Stimulated activated CD8-positive, alpha-beta memory T cell treated with anti-CD3 and anti-CD28 coated beads, Interleukin-4, amount 100 ng/mL, for 1 hour (primary cell): ENCODE data around the gene SMG6.

Experiments used
- DNase-seq, 2 donors: peaks; one replicate each; pipeline ENCODE4 v3.0.0-alpha.2; 2020; ENCODE audit warnings: low read depth in 2 of 2, low spot score in 1 of 2

SMG6 gene

DNA sequence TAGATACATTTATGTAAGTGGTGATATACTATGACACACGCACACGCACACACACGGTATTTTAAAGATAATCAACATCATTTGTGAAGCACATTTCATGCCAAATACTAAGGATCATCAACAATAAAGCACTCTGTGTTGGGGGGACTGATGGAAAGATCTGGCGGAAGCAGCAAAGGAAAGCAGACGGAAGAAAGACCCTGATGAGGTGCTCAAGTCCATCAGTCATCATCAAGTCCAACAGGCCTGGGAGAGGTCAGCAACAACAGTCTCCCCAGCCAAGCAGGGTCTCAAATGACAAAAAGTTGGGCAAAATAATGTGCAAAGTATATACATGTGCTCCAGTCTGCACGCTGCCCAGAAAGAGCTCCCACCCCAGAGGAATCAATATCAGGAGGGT lies 193.1 kb downstream of the SMG6 start:
- DNase-seq, result no peak

DNA sequence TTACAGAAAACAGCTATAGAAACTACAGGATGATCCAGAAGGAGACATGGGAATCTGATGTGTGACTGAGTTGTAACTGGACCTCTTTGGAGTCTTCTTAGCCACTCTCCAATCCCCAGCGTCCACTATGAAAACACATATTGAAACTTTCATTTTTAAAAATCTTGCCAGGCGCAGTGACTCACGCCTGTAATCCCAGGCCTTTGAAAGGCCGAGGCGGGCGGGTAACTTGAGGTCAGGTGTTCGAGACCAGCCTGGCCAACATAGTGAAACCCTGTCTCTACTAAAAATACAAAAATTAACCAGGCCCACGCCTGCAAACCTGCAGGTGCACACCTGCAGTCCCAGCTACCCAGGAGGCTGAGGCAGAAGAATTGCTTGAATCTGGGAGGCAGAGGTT lies 195.4 kb downstream of the SMG6 start:
- no peak for DNase-seq

DNA sequence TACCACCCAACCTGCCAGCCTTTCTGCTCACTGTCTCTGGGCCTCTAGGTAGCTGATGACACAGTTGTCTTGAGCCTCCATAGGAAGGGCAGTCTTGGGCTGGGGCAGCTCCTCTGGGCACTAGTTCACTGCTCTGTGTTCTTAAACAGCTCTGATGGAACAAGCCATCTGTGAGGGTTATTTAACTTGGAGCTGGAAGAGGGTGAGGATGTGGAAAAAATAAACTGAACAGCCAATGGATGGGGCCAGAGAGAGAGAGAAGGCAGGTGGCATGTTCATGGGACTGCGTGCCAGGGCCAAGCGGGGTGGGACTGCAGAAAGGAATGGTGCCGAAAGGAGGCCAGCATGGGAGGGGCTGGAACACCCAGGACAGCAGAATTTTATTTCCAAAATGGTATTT lies 196.1 kb downstream of the SMG6 start:
- DNase-seq, result no peak

DNA sequence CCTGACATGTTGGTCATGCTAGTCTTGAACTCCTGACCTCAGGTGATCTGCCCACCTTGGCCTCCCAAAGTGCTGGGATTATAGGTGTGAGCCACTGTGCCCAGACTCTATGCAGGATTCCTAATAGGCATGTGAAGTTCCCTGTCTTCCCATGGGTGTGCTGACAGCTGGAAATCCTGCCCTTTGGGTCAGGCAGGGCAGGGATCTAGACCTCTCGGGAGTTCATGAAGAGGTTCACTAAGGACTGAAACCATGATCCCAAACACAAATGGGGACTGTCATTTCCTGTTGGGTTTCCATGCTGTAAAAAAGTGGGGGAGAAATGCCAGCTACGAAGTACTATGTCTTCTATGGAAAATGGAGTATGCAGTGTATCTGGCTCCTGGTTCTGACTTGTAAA lies 196.5 kb downstream of the SMG6 start:
- no peak for DNase-seq

DNA sequence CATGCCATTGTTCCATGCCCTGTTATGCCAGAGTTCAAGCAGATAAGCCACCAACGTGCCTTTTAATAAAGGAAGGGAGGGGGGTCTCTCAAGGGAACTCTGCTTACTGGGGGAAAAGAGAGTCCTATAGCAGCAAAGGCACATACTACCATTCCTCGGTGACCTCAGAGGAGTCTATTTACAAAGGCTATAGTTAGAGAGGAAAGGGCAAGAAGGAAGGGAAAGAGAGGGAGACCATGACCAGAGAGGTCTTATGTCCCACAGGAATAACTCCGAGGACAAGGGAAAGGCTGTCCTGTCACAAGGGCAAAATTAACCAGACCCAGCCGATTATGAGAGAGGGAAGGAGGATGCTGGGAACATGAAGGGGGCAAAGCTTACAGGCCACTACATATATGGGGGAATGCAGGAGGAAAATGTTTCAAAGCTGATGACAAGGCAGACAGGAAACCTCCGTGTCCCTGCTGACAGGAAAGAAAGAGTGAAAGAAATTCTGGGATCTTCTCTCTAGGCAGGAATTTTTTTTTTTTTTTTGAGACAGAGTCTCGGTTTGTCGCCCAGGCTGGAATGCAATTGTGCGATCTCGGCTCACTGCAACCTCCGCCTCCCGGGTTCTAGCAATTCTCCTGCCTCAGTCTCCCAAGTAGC lies 197.2 kb downstream of the SMG6 start:
- no peak for DNase-seq

DNA sequence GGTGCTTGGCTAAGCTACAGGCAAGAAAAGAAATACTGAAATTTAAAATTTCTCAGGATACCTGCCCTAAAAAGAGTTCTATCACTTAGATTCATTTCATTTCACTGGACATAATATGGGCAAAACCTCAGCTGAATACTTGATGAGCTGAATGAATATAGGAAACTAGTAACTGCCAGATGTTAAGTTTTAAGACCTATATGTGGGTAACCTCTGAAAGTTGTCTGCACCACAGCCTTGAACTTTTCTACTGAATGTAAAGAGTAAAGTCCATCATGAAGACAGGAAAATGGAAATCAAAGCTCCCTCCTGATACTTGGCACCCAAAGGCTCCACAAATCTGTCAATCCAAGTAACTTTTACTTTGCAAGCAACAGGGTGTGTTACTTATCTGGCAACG lies 197.9 kb downstream of the SMG6 start:
- no peak for DNase-seq

DNA sequence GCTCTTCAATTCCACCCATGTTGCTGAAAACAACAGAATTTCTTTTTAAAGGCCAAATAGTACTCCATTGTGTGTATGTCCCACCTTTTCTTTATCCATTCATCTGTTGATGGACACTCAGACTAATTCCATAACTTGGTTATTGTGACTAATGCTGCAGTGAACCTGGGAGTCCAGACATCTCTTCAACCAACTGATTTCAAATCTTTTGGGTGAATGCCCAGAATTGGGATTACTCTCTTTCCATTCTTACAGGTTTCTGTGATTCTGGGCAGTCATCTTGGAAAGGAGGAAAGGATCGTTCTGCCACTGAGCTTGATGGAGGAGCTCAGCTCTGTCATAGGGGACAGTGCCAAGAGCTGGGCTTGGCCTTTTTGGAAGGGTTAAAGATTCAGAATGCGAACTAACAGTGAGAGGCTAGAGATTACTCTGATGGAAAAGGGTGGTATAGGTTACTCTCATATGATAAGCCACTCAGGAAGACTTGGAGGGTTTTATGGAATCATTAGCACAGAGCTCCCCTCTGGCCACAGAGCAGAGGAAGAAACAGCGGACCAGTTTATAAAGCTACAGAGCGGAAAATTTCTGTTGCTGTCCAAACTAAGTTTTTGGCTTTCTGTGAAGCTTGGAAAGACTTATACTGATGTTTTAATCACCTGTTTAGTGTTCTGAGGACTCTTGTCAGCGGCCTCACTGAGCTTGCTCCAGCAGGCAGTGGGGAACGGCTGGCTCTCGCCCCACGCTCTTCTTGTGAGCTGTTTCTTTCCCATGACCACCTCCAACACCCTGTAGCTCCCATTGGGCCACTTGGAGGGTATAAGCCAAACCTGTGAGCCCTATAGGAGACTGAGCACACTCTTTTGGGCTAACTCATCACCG lies 200.4 kb downstream of the SMG6 start:
- no peak for DNase-seq

DNA sequence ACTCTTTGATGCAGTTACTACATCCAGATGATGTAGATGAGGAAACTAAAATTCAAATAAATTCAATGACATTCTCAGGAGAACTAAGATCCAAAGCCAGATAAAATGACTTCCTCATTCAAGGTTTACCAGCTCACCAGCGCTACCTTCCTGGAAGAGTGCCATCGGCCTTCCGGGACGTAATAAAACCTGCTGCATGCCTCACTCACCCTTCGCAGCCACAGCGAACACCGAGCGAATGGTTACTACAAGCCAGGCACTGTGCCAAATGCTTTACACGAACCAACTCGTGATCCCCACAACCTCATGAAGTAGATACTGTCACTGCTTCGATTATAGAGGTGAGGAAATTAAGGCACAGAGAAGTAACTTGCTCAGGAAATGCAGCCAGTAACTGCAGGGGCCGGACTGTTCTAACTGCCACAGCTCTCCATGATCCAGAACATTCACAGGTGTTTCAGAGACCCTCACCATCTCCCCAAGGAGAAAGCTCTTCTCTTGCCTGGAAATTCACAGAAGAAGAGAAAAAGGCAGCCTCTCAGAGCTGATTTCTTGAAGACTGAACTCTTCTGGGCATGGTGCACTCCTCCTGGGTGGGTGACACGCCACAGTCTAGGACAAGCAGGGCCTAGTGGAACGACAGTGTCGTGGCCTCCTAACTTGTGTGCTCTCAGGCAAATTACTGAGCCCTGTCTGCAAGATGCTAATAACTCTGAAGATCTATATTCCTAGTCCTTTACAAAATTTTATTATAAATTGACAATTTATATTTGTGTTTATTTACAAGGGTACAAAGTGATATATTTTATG lies 201.9 kb downstream of the SMG6 start:
- DNase-seq, result no peak

DNA sequence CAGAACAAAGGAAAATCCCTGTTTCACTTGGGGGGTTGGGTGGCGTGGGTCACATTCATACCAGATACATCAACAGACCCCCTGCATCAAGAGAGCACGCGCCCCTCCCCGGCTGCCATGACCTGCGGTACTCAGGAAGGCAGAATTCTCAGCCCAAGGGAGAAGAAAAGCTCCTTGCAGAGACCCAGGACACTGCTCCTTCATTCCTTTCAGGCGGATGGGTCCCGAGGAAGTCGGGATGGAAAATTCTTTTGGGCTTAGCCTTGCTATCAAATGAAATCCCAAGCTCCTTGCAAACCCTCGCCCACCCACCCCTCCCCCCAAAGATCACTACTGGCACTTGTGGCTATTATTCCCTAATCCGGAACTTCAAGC lies 208.1 kb downstream of the SMG6 start:
- no peak for DNase-seq

DNA sequence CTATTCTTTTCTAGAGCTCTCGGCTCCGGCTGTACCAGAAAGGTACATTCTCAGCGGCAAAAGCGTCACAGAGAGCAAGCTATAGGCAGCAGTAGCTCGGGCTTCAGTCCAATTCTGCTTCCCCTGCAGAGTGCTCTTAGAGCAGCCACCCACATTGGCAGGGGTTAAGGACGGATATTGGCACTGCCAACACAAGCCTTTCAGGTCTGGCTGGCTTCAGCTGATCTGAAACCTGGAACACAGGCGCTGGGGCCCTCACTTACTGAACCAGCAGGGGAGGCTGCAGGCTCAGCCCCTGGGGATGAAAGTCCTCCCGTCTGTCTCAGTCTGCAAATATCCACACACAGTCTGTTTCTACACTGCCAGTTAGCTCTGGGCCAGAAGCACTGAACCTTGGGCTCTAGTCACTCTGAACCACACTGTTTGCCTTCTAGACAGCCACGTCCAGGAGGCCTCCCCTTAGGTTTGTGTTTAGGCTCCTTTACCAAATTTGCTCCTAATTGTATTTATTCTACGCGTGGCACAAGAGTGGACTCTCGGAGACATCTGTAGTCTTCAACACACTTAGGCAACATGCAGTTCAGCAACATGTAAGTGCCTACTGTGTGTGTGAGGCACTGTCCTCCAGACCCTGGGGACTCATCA lies 208.6 kb downstream of the SMG6 start:
- no peak for DNase-seq

DNA sequence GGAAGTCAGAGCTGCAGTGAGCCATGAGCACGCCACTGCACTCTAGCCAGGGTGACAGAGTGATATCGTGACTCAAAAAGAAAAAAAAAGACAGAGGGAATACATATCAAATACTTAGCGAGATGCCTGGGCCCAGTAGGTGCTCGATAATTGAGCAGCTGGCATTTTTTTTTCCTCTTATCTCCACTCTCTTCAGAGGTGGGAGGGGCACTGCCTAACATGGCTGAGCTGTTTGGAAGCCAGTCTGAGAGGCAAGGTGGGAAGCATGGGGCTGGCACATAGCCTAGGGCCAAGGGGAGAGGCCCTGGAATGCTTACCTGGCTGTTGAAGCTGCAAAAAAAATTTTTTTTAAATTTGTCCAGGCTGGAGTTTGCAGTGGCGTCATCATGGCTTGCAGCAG lies 210.2 kb downstream of the SMG6 start:
- no peak for DNase-seq

DNA sequence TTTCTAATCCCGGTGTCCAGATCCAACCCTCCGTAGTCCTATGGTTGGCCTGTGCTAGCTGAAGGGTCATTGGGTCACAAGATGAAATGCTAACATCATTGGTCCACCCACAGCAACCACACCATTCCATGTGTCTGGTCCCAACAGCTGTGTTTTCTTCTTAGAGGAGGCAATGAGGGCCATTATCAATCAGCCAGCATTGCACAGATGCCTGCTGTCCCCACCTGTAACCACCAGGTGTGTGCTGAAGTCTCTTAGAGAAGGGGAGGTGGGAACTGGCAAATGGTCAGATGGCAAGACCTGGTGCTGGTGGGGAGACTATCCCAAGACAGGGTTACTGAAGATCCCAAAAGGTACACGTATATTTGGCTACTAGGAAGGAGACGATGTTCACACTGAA lies 211.3 kb downstream of the SMG6 start:
- DNase-seq, result no peak

DNA sequence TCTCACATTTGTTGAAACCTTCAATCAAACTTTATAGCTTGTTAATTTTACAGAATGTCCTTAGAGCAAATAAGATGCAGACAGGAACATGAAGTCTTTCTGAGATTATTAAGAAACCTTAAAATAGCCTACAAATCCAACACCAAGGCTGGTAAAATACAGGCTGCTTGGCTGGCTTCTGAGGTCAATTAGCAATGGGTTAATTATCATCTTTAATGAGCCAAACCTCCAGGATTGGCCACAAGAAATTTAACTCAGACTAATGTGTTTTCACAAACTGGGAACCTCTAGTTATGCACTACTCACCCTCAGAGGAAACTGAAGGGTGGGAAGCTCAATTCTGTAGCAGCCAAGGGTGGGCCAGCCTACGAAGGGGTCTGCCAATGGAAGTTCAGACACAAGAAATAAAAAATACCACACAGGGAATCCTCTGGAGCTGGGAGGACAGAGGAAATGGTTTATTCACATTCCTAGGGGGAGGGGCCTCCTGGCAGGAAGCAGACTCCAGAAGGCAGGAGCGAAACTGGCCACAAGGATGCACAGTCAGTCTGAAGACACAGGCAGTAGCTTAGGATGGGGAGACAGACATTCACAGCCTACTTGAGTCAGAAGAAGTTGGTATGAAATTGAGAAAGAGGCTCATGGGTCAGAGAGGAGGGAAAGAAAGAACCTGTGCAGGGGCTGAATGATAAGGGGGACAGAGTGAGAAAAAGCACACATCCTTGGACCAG lies 212.6 kb downstream of the SMG6 start:
- no peak for DNase-seq

DNA sequence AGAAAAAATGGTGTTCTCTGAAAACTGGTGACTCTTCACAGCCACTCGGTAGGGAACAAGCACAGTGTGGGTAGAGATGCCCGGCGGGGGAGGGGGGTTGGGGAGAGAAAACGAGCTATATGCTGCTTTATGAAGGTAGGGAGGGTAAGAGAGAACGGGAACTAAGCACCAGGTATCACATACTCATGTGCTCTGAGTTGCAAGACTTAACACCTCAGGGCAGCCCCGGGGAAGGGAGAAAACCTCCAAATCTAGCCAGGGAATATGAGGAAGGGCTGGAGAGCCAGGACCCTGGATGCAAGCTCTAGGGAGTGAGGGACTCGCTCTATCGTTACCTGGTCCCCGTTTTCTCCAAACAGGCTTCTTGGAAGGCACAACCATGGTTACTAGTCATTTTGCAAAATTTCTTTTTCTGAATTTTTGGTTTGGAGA lies 213.4 kb downstream of the SMG6 start:
- no peak for DNase-seq

DNA sequence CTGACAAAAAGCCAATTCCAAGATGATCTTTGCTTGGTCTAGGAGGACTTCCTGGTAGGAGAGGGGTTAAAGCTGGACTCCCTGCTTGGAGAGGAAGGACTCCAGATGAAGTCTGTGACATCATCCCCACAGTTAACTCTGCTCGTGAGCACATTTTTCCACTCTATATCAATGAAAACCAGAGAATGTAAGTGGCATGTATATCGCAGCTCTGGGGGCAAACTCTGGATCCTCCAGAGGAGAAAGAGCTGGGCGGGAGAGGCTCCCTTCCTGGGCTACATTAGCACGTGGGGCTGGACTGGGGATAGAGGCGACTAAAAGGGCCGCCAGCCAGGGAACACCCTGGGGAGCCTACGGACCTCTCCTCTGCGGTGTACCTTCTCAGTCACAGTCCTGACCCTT lies 214.6 kb downstream of the SMG6 start:
- no peak for DNase-seq

DNA sequence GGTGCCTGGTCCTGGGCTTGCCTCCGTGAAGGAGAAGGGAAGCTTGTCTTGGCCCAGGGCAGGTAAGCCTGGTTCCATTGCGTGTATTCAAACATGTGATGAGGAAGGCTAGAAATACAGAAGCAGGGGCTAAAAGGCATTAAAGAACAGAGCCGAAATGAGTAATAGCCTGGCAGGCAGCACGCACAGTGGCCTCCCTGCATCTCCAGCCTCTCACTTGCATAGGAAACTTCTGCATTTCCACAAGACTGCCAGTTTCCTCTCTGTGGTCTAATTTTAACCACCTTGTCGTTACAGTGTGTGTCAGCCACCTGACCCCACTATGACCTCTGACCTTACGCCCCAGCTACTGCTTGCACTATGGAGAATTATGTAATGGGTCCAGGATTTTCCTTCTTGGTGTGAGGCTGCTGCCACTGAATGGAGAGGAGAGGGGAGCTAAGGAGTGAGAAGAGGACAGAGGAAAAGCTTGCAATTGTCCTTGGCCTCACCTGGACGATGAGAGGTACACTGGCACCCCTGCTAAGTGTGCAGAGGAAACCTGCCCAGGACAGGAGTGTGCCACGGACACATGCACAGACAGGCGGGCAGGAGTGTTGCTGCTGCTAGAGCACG lies 215.9 kb downstream of the SMG6 start:
- no peak for DNase-seq

DNA sequence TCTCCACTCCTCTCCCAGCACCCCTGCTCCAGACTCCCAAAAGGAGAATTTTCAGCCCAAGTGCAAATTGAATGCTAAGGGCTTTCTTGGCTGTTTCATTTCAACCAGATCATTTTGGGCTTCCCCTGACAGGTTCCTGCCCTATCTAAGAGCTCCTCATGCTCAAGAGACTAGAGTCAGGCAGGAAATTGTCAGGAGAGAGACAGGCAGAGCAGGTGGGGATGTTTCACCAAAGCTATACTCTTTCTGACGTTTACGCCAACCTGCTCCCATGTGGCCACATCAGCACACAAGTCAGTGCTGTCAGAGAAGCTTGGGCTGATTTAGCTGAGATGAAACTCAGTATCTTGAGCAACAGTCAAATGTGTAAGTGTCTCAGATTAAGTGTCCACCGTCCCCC lies 217.3 kb downstream of the SMG6 start:
- no peak for DNase-seq

DNA sequence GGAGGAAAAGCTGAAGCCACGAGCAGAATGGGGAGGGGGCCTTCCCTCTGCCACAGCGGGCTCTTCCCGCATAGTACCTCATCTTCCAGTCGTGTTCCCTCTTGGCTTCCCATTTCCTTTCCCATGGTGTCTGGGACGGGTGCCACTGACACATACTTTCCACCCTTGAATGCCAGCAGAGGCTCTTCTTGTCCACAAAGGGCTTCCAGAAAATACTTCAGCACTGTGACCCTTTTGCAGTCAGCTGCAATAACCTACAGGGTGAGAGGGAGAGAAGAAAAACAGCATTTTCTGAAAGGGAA lies 218.0 kb downstream of the SMG6 start:
- DNase-seq, result no peak

DNA sequence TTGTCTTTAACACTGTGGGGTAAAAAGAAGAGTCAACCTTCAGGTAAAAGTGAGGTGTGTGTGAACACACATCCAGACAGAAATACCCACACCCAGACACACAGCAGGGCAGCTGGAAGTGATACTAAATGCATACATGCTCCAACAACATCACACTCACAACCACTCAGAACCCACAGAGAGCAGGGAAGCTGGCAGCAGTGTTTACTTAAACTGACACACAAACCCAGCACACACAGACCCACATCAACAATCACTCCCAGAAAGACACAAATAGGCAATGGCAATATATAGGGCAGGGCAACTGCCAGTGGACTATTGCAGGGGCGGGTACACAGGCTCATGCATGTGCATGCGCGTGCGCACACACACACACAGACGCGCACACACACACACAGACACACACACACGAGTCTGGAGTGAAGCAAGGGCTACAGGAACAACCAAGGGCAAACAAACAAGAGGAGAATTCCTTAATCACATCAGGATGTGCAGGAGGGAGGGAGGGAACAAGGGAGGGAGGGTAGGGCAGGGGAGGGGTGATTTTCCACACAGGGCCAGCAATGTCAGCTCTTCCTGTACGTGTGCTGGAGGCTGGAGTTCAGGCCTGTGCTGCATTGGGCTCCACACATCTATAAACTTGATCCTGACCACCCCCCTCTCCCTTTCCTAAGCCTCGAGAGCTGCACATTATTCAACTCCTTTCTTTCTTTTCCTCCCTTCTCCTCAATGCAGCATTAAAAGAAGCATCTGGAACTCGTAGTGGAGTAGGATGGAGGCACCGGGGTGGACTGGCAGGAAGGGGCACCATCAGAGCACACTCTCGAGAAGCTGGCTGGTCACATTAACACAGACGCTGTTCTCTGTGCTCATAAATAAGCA lies 218.6 kb downstream of the SMG6 start:
- no peak for DNase-seq
